Right forelimb (tissue), 1 donor: ENCODE results near the gene FAU.
A peak's percentile ranks its signal among the peaks of the same experiment; 100 is the strongest.
"Not testable (repeated sequence)": the region's sequence is repeated elsewhere in the genome, so short reads cannot be mapped to it uniquely, and the experiment has no call there.

Source experiments
- DNase-seq: peaks from one replicate; pipeline ENCODE4 v3.0.0-alpha.2; 2018

Gene FAU

GRCh38 chr11:65121865-65122696, at the start of gene FAU, which contains the start of gene MRPL49:
TSS of gene FAU (minus strand) at chr11:65122134. CDS start at chr11:65121813, 321 bp downstream.
TSS of gene MRPL49 (plus strand) at chr11:65122321. CDS start at chr11:65122347, 26 bp downstream.
- peak; percentile 96 for DNase-seq

GRCh38 chr11:65170058-65170534, 48.2 kb upstream of the FAU start, which contains the start of gene SPDYC:
TSS of gene SPDYC (plus strand) at chr11:65170233. CDS start at chr11:65171358, 1,125 bp downstream.
- no peak for DNase-seq

- DNase-seq: no peak
These were observed 47.3 kb upstream of the FAU start for GRCh38 chr11:65169164-65169641.

- DNase-seq: no peak
These were observed 45.7 kb upstream of the FAU start for GRCh38 chr11:65167656-65168055.

- no peak for DNase-seq
These were observed 45.0 kb upstream of the FAU start for GRCh38 chr11:65166893-65167292.

- no peak for DNase-seq
These were observed 43.7 kb upstream of the FAU start for GRCh38 chr11:65165410-65166317.

- no peak for DNase-seq
These were observed 41.8 kb upstream of the FAU start for GRCh38 chr11:65163684-65164083.

GRCh38 chr11:65160643-65161042, 38.7 kb upstream of the FAU start:
- DNase-seq: no peak

GRCh38 chr11:65159012-65159411, 37.1 kb upstream of the FAU start:
- no peak for DNase-seq

- no peak for DNase-seq
These were observed 35.4 kb upstream of the FAU start for GRCh38 chr11:65157336-65157735.

- no peak for DNase-seq
These were observed 35.0 kb upstream of the FAU start for GRCh38 chr11:65156926-65157325.

GRCh38 chr11:65156256-65156655, 34.3 kb upstream of the FAU start:
- no peak for DNase-seq

- no peak for DNase-seq
These were observed 30.2 kb upstream of the FAU start for GRCh38 chr11:65152122-65152521.

GRCh38 chr11:65151331-65151899, 29.5 kb upstream of the FAU start:
- no peak for DNase-seq

GRCh38 chr11:65150509-65151299, 28.8 kb upstream of the FAU start:
- peak; percentile 73 for DNase-seq

GRCh38 chr11:65150131-65150508, 28.2 kb upstream of the FAU start:
- not testable (repeated sequence) for DNase-seq

- DNase-seq: no peak
These were observed 26.7 kb upstream of the FAU start for GRCh38 chr11:65148657-65149056.

GRCh38 chr11:65147352-65148075, 25.6 kb upstream of the FAU start:
- no peak for DNase-seq

- DNase-seq: no peak
These were observed 20.1 kb upstream of the FAU start for GRCh38 chr11:65141896-65142494.

GRCh38 chr11:65136515-65137096, 14.7 kb upstream of the FAU start:
- no peak for DNase-seq
